Measurements from ENCODE around the gene PACRG.

DNA sequence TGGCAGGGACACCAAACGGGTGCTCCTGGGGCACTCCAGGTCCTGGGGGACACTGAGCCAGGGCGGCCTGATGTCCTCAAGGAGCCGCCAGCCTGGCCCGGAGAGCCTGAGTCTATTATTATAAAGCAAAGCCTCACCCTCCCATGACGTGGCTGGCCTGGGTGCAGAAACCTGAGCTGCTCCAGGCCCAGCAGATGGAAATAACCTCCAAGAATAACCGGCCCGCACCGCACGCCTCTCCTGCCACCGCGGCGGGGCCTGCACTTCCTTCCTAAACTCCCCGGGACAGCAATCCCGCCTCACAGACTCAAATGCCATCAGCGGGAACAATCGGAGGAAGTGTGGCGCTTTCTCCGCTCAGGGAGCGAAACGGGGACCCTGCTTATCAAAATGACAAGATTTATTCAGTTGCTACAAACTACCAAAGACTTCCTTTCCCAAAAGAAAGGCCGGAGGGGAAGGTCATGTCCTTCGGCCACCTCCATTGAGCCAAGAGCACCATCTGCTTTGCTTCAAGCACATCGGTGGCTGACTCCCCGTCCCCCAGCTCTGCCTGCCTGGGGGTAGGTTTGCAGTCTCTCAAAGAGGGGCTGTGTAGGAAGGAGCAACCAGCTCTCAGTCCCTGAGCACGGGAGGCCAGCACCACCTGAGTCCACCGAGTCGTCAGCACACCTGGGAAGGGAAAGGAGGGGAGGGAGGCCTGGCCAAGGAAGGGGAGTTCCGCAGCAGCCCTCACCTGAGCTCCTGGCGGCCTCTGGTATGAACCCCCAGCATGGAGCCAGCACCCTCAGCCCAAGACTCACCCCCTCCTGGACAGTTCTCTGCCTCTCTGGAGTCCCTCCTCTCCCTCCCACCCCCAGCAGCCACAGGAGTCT lies 608.1 kb downstream of the PACRG start:
- TF ChIP-seq, protein P1, sequence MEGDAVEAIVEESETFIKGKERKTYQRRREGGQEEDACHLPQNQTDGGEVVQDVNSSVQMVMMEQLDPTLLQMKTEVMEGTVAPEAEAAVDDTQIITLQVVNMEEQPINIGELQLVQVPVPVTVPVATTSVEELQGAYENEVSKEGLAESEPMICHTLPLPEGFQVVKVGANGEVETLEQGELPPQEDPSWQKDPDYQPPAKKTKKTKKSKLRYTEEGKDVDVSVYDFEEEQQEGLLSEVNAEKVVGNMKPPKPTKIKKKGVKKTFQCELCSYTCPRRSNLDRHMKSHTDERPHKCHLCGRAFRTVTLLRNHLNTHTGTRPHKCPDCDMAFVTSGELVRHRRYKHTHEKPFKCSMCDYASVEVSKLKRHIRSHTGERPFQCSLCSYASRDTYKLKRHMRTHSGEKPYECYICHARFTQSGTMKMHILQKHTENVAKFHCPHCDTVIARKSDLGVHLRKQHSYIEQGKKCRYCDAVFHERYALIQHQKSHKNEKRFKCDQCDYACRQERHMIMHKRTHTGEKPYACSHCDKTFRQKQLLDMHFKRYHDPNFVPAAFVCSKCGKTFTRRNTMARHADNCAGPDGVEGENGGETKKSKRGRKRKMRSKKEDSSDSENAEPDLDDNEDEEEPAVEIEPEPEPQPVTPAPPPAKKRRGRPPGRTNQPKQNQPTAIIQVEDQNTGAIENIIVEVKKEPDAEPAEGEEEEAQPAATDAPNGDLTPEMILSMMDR (optimal IDR thresholded peaks at IDR 0.05 in 1 of 3, IDR thresholded peaks at IDR 0.05 in 1 of 3, conservative IDR thresholded peaks at IDR 0.05 in 1 of 3; ENCODE audit: extremely low read depth in 1 of 3, insufficient read depth in 2 of 3, low read length in 3 of 3) = no peak
- TF ChIP-seq EZH2 (IDR thresholded peaks at IDR 0.05; ENCODE audit: low read length) = no peak
